Measurements from ENCODE around the gene POLR2J.
"Not testable (repeated sequence)": the region's sequence is repeated elsewhere in the genome, so short reads cannot be mapped to it uniquely, and the experiment has no call there.

POLR2J gene

DNA sequence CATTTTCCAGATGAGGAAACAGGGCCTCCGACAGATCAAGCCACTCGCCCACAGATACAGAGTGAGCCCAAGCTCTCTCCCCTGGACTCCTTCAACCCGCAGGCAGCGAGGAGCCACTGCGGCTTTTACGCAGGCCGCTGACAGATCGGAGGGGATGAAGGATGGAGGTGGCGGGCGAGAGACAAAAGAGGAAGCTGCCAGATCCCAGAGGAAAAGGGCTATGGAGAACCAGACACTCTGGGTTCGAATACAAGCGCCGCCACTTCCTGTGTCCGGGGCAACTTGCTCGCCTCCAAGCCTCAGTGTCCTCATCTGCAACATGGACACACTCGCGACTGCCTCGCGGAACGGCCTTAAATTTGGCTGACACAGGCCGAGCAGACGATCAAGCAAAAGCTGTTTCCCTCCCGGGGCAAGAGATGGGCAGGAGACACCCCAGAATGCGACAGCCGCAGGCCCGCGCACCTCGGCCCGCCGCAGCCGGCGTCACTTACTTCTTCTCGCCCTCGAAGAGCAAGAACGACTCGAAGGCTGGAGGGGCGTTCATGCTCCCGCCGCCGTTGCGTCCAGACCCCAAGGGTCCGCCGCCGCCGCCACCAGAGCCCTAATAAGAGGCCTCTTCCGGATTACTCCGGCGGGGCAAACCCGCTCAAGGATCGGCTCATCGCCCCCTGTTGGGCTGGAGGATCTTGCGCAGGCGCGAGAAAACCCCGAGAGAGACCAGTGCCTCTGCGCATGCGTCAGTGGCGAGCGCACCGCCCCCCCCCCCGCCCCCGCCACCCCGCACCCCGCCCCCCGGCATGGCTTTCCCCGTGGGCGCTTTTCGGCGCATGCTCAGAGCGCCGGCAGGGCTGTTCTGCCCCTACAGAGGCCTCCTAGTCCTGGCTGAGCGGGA is at the start of gene POLR2J:
Gene POLR2J, minus strand, starts transcription at position 609 of the 895 bp plus-strand sequence. Its CDS starts 62 bp downstream, at position 547.
- not testable (repeated sequence) for H3K9ac ChIP-seq (ENCODE audit: low read length); H3K4me1 ChIP-seq (ENCODE audit: control insufficient read depth, low read depth, low read length); H3K27ac ChIP-seq (ENCODE audit: low read length); H3K36me3 ChIP-seq (ENCODE audit: control insufficient read depth, low read depth, low read length); H3K9me3 ChIP-seq (ENCODE audit: control insufficient read depth, low read depth, low read length); H3K27me3 ChIP-seq (ENCODE audit: control insufficient read depth, insufficient read depth, low read length); H3K4me3 ChIP-seq (ENCODE audit: low read length)

DNA sequence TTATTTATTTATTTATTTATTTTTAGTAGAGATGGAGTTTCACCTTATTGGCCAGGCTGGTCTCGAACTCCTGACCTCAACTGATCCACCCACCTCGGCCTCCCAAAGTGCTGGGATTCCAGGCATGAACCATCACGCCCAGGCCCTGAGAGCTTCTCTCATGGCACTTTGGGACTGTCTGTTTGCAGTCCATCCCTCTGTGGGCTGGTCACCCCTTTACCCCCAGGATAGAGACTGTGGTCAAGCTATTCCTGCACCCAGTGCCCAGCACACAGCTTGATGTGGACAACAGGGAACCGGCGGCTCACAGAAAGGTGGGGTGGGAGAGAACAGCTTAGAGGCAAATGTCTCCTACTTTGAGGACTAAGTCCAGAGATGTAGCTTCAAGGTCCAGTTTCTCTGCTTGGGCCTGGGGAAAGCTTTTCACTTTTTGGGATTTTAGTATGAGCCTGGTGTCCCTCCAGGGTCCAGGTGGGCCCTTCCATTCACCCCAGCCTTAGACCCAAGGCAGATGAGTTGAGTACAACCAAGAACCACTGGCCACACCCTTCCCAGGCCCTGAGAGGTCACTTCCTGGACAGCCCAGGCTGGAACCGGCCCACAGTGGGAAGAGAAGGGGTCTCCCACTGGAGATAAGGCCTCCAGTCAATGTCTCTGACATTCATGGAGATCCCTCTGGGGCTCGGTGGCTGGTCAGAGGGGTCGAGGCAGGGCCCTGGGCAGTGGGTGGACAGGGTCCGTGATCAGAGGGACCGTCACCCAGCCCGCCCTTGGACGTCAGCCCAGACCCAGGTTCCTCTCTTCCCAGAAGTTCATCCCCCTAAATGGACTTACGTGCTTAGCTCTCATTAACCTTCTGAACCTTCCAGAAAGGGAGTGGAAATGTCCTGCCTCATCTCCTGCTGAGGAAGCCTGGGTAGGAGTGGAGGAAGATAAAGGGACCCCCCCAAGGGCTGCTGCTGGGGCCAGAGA is 49.4 kb upstream of the POLR2J start:
- H3K27me3 ChIP-seq (ENCODE audit: control insufficient read depth, insufficient read depth, low read length); H3K9me3 ChIP-seq (ENCODE audit: control insufficient read depth, low read depth, low read length); H3K27ac ChIP-seq (ENCODE audit: low read length); H3K9ac ChIP-seq (ENCODE audit: low read length); H3K36me3 ChIP-seq (ENCODE audit: control insufficient read depth, low read depth, low read length); H3K4me3 ChIP-seq (ENCODE audit: low read length); H3K4me1 ChIP-seq (ENCODE audit: control insufficient read depth, low read depth, low read length): not testable (repeated sequence)

DNA sequence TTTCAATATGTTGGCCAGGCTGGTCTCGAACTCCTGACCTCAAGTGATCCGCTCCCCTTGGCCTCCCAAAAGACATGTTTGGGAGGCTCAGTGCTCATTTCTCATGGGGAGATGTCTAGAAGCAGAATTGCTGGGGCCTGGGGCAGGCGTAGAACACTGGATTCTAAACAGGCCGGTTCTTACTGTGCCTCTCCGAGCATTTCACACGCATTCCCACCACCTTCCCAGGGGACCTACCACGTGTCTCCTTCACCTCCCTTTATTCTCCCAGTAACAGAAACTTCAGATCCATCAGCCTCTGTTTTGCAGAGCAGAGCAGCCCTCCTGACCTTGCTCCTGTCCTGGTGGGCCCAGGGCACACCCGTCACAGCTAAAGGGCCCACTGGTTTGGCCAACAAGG is 48.5 kb upstream of the POLR2J start:
- not testable (repeated sequence) for H3K36me3 ChIP-seq (ENCODE audit: control insufficient read depth, low read depth, low read length); H3K27me3 ChIP-seq (ENCODE audit: control insufficient read depth, insufficient read depth, low read length); H3K27ac ChIP-seq (ENCODE audit: low read length); H3K4me1 ChIP-seq (ENCODE audit: control insufficient read depth, low read depth, low read length); H3K9ac ChIP-seq (ENCODE audit: low read length); H3K9me3 ChIP-seq (ENCODE audit: control insufficient read depth, low read depth, low read length); H3K4me3 ChIP-seq (ENCODE audit: low read length)

DNA sequence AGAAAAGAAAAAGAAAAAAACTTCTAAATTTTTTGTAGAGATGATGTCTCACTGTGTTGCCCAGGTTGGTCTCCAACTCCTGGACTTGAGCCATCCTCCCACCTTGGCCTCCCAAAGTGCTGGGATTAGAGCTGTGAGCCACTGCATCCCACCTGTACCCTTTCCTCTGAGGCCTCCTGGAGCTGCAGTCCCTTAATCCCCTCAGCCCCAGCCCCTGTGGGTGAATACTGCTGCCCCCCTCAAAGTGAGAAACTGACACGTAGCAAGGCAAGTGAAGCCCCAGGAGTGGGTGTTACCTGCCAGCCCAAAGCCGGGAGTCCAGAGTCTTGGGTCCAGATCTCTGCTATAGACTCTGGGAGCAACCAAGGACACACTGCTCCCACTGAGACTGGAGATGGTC is 46.1 kb upstream of the POLR2J start:
- H3K27me3 ChIP-seq (ENCODE audit: control insufficient read depth, insufficient read depth, low read length); H3K36me3 ChIP-seq (ENCODE audit: control insufficient read depth, low read depth, low read length); H3K9me3 ChIP-seq (ENCODE audit: control insufficient read depth, low read depth, low read length); H3K9ac ChIP-seq (ENCODE audit: low read length); H3K4me1 ChIP-seq (ENCODE audit: control insufficient read depth, low read depth, low read length); H3K4me3 ChIP-seq (ENCODE audit: low read length); H3K27ac ChIP-seq (ENCODE audit: low read length): not testable (repeated sequence)

DNA sequence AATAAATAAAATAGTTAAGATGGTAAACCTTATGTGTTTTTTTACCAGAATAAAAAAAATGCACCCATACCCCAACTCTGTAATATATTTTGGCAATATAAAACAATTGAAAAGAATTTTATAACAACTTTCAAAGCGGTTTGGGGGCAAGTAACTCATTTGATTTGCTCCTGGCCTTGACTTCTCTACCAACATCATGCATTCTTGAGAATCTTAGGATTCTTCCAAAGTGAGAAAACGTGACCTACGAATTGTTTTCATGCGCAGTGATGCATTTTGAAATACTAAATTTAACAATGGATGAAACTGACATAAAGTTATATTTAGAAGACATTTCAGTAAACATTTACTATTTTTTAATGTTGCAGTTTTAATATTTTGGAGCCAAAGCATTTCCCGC is 42.1 kb upstream of the POLR2J start:
- H3K9me3 ChIP-seq (ENCODE audit: control insufficient read depth, low read depth, low read length); H3K27ac ChIP-seq (ENCODE audit: low read length); H3K4me3 ChIP-seq (ENCODE audit: low read length): not testable (repeated sequence)

DNA sequence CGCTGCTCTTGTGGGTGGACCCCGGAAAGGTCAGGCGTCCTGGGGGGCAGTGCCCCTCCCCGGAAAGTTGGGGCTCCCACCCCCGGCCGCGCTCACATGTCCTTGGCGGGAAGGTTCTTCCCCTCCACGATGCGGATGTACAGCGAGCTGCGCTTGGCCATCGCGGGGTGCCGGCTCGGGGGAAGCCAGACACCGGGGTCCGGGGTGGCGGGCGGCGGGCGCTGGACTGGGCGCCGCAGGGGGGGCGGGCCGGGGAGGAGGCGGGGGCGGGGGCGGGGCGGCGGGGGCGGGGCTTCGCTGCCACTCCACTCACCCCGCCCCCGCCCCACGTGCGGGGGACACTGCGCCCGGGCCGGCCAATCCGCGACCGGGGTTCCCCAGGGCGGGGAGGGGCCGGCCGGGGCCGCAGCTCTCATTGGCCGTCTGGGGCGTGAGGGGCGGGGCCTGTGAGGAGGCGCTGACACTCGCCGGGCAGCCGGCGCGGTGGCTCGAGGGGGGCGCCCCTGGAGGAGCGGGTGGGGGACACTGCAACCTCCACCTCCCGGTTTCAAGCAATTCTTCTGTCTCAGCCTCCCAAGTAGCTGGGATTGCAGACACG is 38.9 kb upstream of the POLR2J start, which contains the start of gene RASA4B:
Gene RASA4B, minus strand, starts transcription at position 228 of the 598 bp plus-strand sequence. Its CDS starts 67 bp downstream, at position 161.
- not testable (repeated sequence) for H3K9me3 ChIP-seq (ENCODE audit: control insufficient read depth, low read depth, low read length); H3K36me3 ChIP-seq (ENCODE audit: control insufficient read depth, low read depth, low read length); H3K4me3 ChIP-seq (ENCODE audit: low read length); H3K9ac ChIP-seq (ENCODE audit: low read length); H3K27me3 ChIP-seq (ENCODE audit: control insufficient read depth, insufficient read depth, low read length); H3K27ac ChIP-seq (ENCODE audit: low read length); H3K4me1 ChIP-seq (ENCODE audit: control insufficient read depth, low read depth, low read length)

More for the DNA sequence above, 42.1 kb upstream of the POLR2J start:
- H3K9ac ChIP-seq (ENCODE audit: low read length); H3K36me3 ChIP-seq (ENCODE audit: control insufficient read depth, low read depth, low read length); H3K4me1 ChIP-seq (ENCODE audit: control insufficient read depth, low read depth, low read length); H3K27me3 ChIP-seq (ENCODE audit: control insufficient read depth, insufficient read depth, low read length): not testable (repeated sequence)

DNA sequence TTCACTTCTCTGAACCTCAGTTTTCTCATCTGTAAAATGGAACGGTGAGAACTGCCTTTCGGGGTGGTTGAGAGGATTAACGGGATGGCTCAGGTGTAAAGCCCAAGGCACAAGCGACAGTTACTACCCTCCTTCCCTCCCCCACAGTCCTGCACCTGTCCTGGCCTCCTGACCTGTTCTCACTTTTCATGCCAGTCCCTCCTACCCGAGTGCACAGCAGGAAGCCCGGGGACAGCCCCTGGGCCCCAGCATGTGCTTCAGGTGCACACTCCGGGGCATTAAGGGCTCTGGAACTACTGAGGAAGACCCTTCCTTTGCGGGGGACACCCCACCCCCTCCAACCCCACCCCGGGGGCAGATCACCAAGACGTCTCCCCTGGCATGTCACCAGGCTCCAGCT is 38.2 kb upstream of the POLR2J start:
- H3K27ac ChIP-seq (ENCODE audit: low read length); H3K4me3 ChIP-seq (ENCODE audit: low read length); H3K27me3 ChIP-seq (ENCODE audit: control insufficient read depth, insufficient read depth, low read length); H3K36me3 ChIP-seq (ENCODE audit: control insufficient read depth, low read depth, low read length); H3K4me1 ChIP-seq (ENCODE audit: control insufficient read depth, low read depth, low read length); H3K9me3 ChIP-seq (ENCODE audit: control insufficient read depth, low read depth, low read length); H3K9ac ChIP-seq (ENCODE audit: low read length): not testable (repeated sequence)

DNA sequence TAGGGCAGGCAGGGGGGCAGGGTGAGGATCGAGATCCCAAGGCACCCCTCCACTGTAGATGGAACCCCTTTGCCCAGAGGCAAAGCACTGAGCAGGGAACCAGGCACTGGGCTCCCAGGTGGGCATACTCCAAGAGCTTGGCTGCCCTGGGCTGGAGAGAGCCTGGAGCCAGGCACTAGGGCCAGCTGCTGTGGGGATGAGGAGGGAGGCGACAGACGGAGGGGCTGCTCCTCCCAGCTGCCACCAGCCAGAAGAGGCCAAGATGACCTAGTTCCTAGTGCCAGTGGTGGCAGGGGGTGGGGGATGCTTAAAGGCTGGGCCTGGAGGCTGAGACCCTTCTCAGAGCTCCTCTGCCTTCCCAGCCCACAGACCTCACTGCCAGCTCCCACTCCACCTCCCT is 37.2 kb upstream of the POLR2J start:
- not testable (repeated sequence) for H3K9me3 ChIP-seq (ENCODE audit: control insufficient read depth, low read depth, low read length); H3K4me1 ChIP-seq (ENCODE audit: control insufficient read depth, low read depth, low read length); H3K27me3 ChIP-seq (ENCODE audit: control insufficient read depth, insufficient read depth, low read length); H3K27ac ChIP-seq (ENCODE audit: low read length); H3K9ac ChIP-seq (ENCODE audit: low read length); H3K36me3 ChIP-seq (ENCODE audit: control insufficient read depth, low read depth, low read length); H3K4me3 ChIP-seq (ENCODE audit: low read length)

DNA sequence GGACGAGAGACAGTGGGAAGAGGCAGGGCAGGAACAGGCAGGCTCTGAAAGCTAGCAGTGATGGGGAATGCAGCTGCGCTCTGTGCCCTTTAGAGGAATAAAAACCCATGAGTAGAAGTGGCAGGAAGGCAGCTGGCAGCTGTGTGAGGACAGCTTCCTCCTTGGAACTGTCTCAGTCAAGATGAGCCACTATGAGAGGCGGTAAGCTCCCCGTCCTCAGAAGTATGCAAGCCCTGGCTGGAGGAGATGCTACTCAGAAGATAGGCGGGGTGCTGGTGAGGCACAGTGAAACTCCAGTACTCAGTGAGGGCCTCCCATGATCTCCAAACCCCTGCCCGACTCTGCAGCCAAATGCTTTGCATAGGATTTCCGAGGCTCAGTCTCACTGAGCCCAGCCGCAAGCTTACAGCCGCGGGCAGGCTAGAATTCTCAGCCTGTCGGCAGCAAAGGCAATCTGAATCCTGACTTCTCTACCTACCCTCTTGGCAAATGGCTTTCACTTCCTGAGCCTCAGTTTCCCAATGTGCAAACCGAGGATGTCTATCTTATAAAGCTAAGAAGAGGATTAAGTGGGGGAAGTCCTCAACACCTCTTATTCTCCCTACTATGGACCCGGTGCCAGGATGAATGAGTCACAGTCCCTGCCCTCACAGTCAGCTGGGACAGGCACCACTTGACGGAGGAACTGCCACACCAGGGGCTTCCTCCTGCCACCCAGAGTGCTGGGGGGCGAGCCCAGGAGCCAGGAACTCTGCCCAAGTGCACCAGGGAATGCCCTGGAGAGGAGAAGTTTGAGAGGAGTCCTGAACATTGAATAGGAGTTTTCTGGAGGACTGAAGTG is 36.4 kb upstream of the POLR2J start:
- H3K27ac ChIP-seq (ENCODE audit: low read length); H3K4me3 ChIP-seq (ENCODE audit: low read length); H3K9me3 ChIP-seq (ENCODE audit: control insufficient read depth, low read depth, low read length); H3K9ac ChIP-seq (ENCODE audit: low read length); H3K36me3 ChIP-seq (ENCODE audit: control insufficient read depth, low read depth, low read length); H3K4me1 ChIP-seq (ENCODE audit: control insufficient read depth, low read depth, low read length); H3K27me3 ChIP-seq (ENCODE audit: control insufficient read depth, insufficient read depth, low read length): not testable (repeated sequence)

DNA sequence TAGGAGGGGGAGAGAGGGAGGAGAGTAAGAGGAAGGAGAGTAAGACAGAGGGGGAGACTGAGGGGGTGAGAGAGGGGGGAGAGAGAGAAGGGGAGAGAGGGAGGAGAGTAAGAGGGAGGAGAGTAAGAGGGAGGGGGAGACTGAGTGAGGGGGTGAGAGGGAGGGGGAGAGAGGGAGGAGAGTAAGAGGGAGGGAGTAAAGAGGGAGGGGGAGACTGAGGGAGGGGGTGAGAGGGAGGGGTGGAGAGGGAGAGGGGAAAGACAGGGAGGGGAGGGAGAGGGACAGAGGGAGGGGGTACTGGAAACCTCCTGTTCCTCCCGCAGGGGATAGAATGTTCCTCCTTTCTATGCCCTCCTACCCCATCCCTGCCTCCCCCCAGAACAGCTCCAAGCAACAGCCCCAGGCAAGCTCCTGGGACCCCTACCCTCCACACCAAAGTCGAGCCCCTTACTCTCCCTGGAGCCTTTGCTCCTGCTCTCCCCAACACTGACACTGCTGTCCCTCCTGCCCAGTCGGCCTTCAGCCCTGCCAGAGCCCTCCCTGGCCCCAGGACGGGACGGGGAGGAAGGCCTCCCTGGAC is 34.0 kb upstream of the POLR2J start:
- H3K9ac ChIP-seq (ENCODE audit: low read length); H3K4me3 ChIP-seq (ENCODE audit: low read length); H3K27me3 ChIP-seq (ENCODE audit: control insufficient read depth, insufficient read depth, low read length); H3K9me3 ChIP-seq (ENCODE audit: control insufficient read depth, low read depth, low read length); H3K36me3 ChIP-seq (ENCODE audit: control insufficient read depth, low read depth, low read length); H3K27ac ChIP-seq (ENCODE audit: low read length); H3K4me1 ChIP-seq (ENCODE audit: control insufficient read depth, low read depth, low read length): not testable (repeated sequence)

All from iPS-18a (cell line).